ENCODE data around the gene KDM2B. TPM values are rescaled to one million over a fixed set of nuclear protein-coding genes. Genes with fewer than 3 reads are reported as not detected.
A peak's percentile ranks its signal among the peaks of the same experiment; 100 is the strongest.

KDM2B gene
- total and polyA plus RNA-seq, 2 donors from 2014 or later: 6.2 to 19.7 TPM

DNA sequence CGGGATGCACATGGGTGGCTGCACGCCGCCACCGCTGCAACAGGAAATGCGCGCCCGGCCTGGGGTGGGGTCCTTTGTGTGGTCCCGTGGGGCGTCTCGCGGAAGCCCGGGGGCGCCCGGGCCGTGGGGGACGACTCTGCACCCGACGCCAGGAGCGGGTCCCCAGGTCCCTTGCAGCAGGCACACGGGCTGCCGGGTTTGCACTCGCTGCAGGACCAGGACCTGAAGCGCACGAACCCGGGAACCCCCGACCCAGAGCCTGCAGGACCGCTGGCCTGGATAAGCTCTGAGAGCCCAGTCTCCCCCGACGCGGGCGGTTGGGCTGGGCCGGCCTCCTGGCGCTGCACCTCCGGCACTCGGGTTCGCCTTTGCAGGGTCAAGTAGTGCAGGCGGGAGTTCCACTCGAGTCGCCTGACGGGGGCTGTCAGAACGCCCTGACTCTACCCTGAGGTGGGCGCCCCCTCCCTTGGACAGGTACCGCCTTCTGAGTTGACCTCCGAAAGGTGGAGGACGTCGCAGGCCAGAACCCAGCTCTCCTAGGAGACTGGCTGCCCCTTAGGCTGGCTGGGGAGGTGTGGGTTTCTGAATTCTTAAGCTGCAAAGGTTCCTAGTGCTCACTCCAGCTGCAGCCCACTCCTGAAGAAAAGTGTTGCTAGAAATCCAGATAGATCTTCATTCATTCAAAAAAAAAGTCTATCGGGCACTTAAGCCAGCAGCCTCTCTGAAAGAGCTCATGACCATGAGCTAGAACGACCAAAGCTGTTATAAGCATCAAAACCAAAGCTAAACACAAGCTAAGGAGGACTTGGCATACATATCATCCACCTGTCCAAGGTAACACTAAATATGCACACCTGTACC, 113.0 kb downstream of the KDM2B start:
- FAIRE-seq: no peak

DNA sequence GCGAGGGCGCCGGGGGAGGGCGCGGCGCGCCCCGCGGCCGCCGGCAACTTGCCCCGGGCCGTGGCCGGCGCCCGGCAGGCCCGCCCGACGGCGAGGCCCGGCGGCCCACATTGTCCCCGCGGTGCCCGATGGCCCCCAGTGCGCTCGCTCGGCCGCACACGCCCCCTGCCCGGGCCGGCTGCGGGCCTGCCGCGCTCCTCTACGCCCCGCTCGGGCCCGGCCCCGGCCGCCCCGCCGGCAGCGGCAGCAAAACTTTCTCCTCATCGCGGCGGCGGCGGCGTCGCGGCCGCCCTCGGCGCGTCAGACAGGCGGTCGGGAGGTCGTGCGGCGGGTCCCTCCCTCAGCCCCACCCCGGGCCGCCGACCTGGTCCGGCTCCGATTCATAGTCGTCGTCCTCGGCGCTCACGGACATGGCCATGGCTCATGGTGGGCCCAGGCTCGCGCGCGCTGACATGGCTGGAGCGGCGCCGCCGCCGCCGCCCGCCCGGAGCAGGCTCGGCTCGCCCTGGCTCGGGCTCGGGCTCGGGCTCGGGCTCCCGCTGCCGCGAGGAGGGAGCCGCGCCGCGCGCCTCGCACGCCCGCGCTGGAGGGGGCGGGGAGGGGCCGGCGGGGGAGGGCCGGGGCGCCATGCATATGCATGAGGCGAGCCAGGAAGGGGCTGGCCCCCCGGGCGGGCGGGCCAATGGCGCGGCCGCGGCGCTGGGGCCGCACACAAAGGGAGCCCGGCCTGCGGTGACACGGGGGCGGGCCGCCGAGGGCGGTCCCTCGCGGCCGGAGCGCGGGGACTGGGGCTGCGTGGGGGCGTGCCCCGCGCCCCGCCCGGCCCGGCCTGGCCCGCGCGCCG, 113.8 kb downstream of the KDM2B start:
- H3K4me1 ChIP-seq (ENCODE audit: control insufficient read depth in 2 of 3, insufficient read depth in 2 of 3, low read depth in 1 of 3, low read length in 3 of 3): peaks cover 0 to 5% (median 2%) of the 10 kb centered on the region in 3 donors
- no peaks in the 10 kb centered on the region for H3K9me3 ChIP-seq (ENCODE audit: control insufficient read depth in 2 of 3, insufficient read depth in 1 of 3, low read length in 3 of 3)
- no peaks in the 10 kb centered on the region for H3K36me3 ChIP-seq (ENCODE audit: control insufficient read depth in 2 of 3, insufficient read depth in 3 of 3, low read length in 3 of 3)
- intact Hi-C loops (cut with DNase I): no loop called here
- peak; percentile 95 to 97 (median 96) for DNase-seq
- peak overlapping the region in 1 of 2 donors; percentile 47 for H3K27ac ChIP-seq (ENCODE audit: low read depth in 2 of 2, low read length in 2 of 2)
- peak overlapping the region in 1 of 3 donors; percentile 44 for H3K4me3 ChIP-seq (ENCODE audit: low read length in 3 of 3)
- TF ChIP-seq, protein P1, sequence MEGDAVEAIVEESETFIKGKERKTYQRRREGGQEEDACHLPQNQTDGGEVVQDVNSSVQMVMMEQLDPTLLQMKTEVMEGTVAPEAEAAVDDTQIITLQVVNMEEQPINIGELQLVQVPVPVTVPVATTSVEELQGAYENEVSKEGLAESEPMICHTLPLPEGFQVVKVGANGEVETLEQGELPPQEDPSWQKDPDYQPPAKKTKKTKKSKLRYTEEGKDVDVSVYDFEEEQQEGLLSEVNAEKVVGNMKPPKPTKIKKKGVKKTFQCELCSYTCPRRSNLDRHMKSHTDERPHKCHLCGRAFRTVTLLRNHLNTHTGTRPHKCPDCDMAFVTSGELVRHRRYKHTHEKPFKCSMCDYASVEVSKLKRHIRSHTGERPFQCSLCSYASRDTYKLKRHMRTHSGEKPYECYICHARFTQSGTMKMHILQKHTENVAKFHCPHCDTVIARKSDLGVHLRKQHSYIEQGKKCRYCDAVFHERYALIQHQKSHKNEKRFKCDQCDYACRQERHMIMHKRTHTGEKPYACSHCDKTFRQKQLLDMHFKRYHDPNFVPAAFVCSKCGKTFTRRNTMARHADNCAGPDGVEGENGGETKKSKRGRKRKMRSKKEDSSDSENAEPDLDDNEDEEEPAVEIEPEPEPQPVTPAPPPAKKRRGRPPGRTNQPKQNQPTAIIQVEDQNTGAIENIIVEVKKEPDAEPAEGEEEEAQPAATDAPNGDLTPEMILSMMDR (IDR thresholded peaks at IDR 0.05; ENCODE audit: borderline replicate concordance, extremely low read depth, insufficient read depth): no peak
- FAIRE-seq: no peak
- H3K27me3 ChIP-seq (ENCODE audit: control insufficient read depth, insufficient read depth, low read length): no peaks in the 10 kb centered on the region
- no peak overlapping the region for H3K9ac ChIP-seq (ENCODE audit: low read length in 3 of 3)

More for the DNA sequence above, 113.0 kb downstream of the KDM2B start:
- Histone ChIP-seq H3K4me3 (ENCODE audit: low read length in 3 of 3) (peak overlapping the region; percentile 16 to 54 (median 34)), H3K27me3 (ENCODE audit: control insufficient read depth, insufficient read depth, low read length) (no peaks in the 10 kb centered on the region), H3K27ac (ENCODE audit: low read depth in 2 of 2, low read length in 2 of 2) (no peak overlapping the region), H3K9ac (ENCODE audit: low read length in 3 of 3) (no peak overlapping the region), H3K36me3 (ENCODE audit: control insufficient read depth in 2 of 3, insufficient read depth in 3 of 3, low read length in 3 of 3) (no peaks in the 10 kb centered on the region), H3K4me1 (ENCODE audit: control insufficient read depth in 2 of 3, insufficient read depth in 2 of 3, low read depth in 1 of 3, low read length in 3 of 3) (peaks cover 0 to 5% (median 2%) of the 10 kb centered on the region in 3 donors), H3K9me3 (ENCODE audit: control insufficient read depth in 2 of 3, insufficient read depth in 1 of 3, low read length in 3 of 3) (no peaks in the 10 kb centered on the region)
- intact Hi-C loops (cut with DNase I): no loop called here
- DNase-seq: peak in 3 of 5 donors; percentile 73 to 90 (median 76)
- TF ChIP-seq, protein P1 (IDR thresholded peaks at IDR 0.05; ENCODE audit: borderline replicate concordance, extremely low read depth, insufficient read depth): no peak

DNA sequence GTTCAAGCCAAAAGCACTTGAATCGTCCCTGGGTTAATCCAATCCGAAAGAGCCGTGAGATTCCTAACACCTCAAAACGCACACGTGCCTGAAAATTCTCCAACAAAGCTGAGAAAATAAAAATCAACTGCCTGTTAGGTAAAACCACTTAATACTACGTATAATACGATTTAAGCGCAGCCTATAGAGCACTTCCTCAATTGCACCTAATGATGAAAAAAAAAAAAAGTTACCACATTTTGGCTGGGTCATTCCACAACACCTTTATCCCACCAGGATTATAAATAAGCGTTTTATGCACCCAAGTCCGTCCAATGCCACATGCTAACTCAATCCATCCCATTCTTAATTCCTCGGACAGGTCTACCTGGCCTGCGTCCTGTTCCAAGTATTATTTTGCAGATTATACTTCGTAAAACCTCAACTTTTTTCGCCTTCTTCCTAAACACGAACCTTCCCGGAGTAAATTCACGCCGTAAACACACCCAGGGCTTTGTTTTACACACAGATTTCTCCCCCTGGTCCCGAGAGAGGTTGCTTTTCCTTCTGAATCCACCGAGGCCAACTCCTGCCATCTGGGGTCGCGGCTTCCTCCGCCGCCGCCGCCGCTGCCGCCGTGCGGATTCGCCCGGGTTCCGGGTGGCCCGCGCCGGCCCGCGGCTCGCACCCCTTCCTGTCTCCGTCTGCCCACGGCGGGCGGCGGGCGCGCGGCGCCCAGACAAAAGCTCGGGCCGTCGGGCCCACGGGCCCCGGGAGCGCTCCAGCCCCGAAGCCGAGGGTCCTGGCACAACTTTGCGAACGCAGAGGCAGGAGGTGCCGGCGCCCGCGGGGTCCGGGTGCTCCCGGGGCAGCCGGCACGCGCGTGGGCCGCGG, 114.7 kb downstream of the KDM2B start:
- Histone ChIP-seq H3K4me1 (ENCODE audit: control insufficient read depth in 2 of 3, insufficient read depth in 2 of 3, low read depth in 1 of 3, low read length in 3 of 3) (peaks cover 0 to 5% (median 2%) of the 10 kb centered on the region in 3 donors), H3K27ac (ENCODE audit: low read depth in 2 of 2, low read length in 2 of 2) (no peak overlapping the region), H3K36me3 (ENCODE audit: control insufficient read depth in 2 of 3, insufficient read depth in 3 of 3, low read length in 3 of 3) (no peaks in the 10 kb centered on the region), H3K9ac (ENCODE audit: low read length in 3 of 3) (peak overlapping the region; percentile 22 to 61 (median 42)), H3K9me3 (ENCODE audit: control insufficient read depth in 2 of 3, insufficient read depth in 1 of 3, low read length in 3 of 3) (no peaks in the 10 kb centered on the region), H3K27me3 (ENCODE audit: control insufficient read depth, insufficient read depth, low read length) (no peaks in the 10 kb centered on the region), H3K4me3 (ENCODE audit: low read length in 3 of 3) (peak overlapping the region; percentile 59 to 76 (median 66))
- TF ChIP-seq, protein P1 (IDR thresholded peaks at IDR 0.05; ENCODE audit: borderline replicate concordance, extremely low read depth, insufficient read depth): no peak
- DNase-seq: no peak
- intact Hi-C loops (cut with DNase I): no loop called here
- no peak for FAIRE-seq

All from kidney (tissue), 14 donors.